A549 (cell line): ENCODE data around the gene INPP5B. TPM values are rescaled to one million over a fixed set of nuclear protein-coding genes. Genes with fewer than 3 reads are reported as not detected.

Source experiments
- ATAC-seq, 2 experiments: fragments of 200-7000 bp in 1 of 2; fragments of >200 bp in 1 of 2; cut with Nextera tagmentation in 1 of 2; cut with Tn5 transposase in 1 of 2; 3 replicates each; pipeline versions ENCODE4 v1.8.0 to v1.9.1; 2018 to 2020; ENCODE audit warnings: mild to moderate bottlenecking in 1 of 2, moderate library complexity in 1 of 2
- CTCF ChIA-PET: fragments of 300-600 bp; sonication (Branson Sonifier 250); formaldehyde crosslinking; extraction: SDS; loops from one replicate; lab custom pipeline; 2021; ENCODE audit warnings: antibody characterized with exemption, inconsistent platforms; lab: Yijun Ruan, JAX
- POLR2A ChIA-PET: fragments of 350-600 bp; formaldehyde crosslinking; extraction: SDS; loops from one replicate; lab custom pipeline; 2021; ENCODE audit warnings: antibody characterized with exemption, inconsistent platforms; lab: Yijun Ruan, JAX
- DNase-seq, 2 experiments: peaks; one replicate each; pipeline versions ENCODE4 v3.0.0 to v3.0.0-alpha.2; 2011 to 2016; ENCODE audit warnings: low read depth in 1 of 2, low spot score in 1 of 2
- FAIRE-seq: peaks from 2 replicates; lab custom pipeline; 2011; peaks lifted over from hg19 to GRCh38; lab: Jason Lieb, UNC
- H3K27ac ChIP-seq, 2 experiments: fragments of >200 bp; sonication (Bioruptor Twin); formaldehyde crosslinking; 3 replicates each; pipeline ENCODE4 v1.5.1; 2016 to 2017
- H3K4me1 ChIP-seq: fragments of >200 bp; sonication (Bioruptor Twin); formaldehyde crosslinking; 3 replicates; pipeline ENCODE4 v1.6.1; 2016
- H3K4me2 ChIP-seq: fragments of >200 bp; sonication (Bioruptor Twin); formaldehyde crosslinking; 3 replicates; pipeline ENCODE4 v1.6.1; 2016
- H3K4me3 ChIP-seq: fragments of >200 bp; sonication (Bioruptor Twin); formaldehyde crosslinking; 3 replicates; pipeline ENCODE4 v1.5.1; 2016
- H3K9me3 ChIP-seq: fragments of >200 bp; sonication (Bioruptor Twin); formaldehyde crosslinking; 3 replicates; pipeline ENCODE4 v1.6.1; 2016
- CHD2 ChIP-seq: fragments of 150-350 bp; IDR thresholded peaks from 2 replicates; pipeline ENCODE4 v1.6.1; 2014; ENCODE audit warnings: low read length; ENCODE audit not compliant: partially characterized antibody
- E2F6 ChIP-seq: IDR thresholded peaks from 2 replicates; pipeline ENCODE4 v1.6.1; 2012; ENCODE audit warnings: low read depth, borderline replicate concordance
- EHF ChIP-seq: fragments of 250-450 bp; sonication (Bioruptor Pico); IDR thresholded peaks from 2 replicates; pipeline ENCODE4 v1.5.0; 2020; ENCODE audit warnings: mild to moderate bottlenecking
- EHMT2 ChIP-seq: fragments of 200-600 bp; sonication (generic); IDR thresholded peaks from 2 replicates; pipeline ENCODE4 v1.6.1; 2016; ENCODE audit warnings: antibody characterized with exemption, low read depth, mild to moderate bottlenecking, moderate library complexity
- ESRRA ChIP-seq: fragments of 150-350 bp; IDR thresholded peaks from 2 replicates; pipeline ENCODE4 v1.6.1; 2014; ENCODE audit warnings: mild to moderate bottlenecking, low read length, borderline replicate concordance
- FOSL2 ChIP-seq, 2 experiments: fragments of 450-650 bp in 1 of 2; fragments of >200 bp in 1 of 2; sonication (Bioruptor Twin) in 1 of 2; formaldehyde crosslinking; IDR thresholded peaks; 2 replicates each; pipeline versions ENCODE4 v1.5.0 to v1.6.1; 2016 to 2020; ENCODE audit warnings: mild to moderate bottlenecking in 1 of 2, moderate library complexity in 1 of 2
- HDAC2 ChIP-seq: fragments of 200-600 bp; sonication (generic); IDR thresholded peaks from 2 replicates; pipeline ENCODE4 v1.6.1; 2016
- HES2 ChIP-seq: fragments of >200 bp; sonication (Bioruptor Twin); formaldehyde crosslinking; IDR thresholded peaks from 2 replicates; pipeline ENCODE4 v1.6.1; 2016
- HOXB13 ChIP-seq: fragments of 250-450 bp; sonication (Bioruptor Pico); IDR thresholded peaks from 2 replicates; pipeline ENCODE4 v1.5.0; 2020; ENCODE audit warnings: low read depth, mild to moderate bottlenecking, moderate library complexity
- JUN ChIP-seq, 2 experiments: fragments of >200 bp; sonication (Bioruptor Twin); formaldehyde crosslinking; IDR thresholded peaks; 2 replicates in 1 of 2; 3 replicates in 1 of 2; pipeline ENCODE4 v1.6.1; 2016 to 2017
- JUNB ChIP-seq: fragments of >200 bp; sonication (Bioruptor Twin); formaldehyde crosslinking; IDR thresholded peaks from 2 replicates; pipeline ENCODE4 v1.6.1; 2016
- KDM1A ChIP-seq: fragments of 200-600 bp; sonication (generic); IDR thresholded peaks from 2 replicates; pipeline ENCODE4 v1.6.1; 2016; ENCODE audit warnings: low read depth, mild to moderate bottlenecking
- KDM5A ChIP-seq: fragments of 200-600 bp; sonication (generic); IDR thresholded peaks from 2 replicates; pipeline ENCODE4 v1.6.1; 2016; ENCODE audit warnings: antibody characterized with exemption, mild to moderate bottlenecking
- MYC ChIP-seq: IDR thresholded peaks from 2 replicates; pipeline ENCODE4 v1.6.1; 2012; ENCODE audit warnings: mild to moderate bottlenecking, inconsistent platforms, low read length, improper control_type of control experiment, borderline replicate concordance
- NPAS2 ChIP-seq: fragments of 250-450 bp; sonication (Bioruptor Pico); IDR thresholded peaks from 2 replicates; pipeline ENCODE4 v1.8.0; 2022; ENCODE audit warnings: mild to moderate bottlenecking, moderate library complexity, borderline replicate concordance
- PBX3 ChIP-seq: IDR thresholded peaks from 2 replicates; pipeline ENCODE4 v1.6.1; 2012
- POLR2A ChIP-seq: IDR thresholded peaks from 2 replicates; pipeline ENCODE4 v1.6.1; 2012; ENCODE audit warnings: mild to moderate bottlenecking, low read length
- RCOR1 ChIP-seq: fragments of 150-350 bp; IDR thresholded peaks from 2 replicates; pipeline ENCODE4 v1.6.1; 2014; ENCODE audit warnings: antibody characterized with exemption, low read length, low read depth
- RNF2 ChIP-seq: fragments of 200-600 bp; sonication (generic); IDR thresholded peaks from 2 replicates; pipeline ENCODE4 v1.6.1; 2016; ENCODE audit warnings: low read depth, mild to moderate bottlenecking, antibody characterized with exemption, moderate library complexity, borderline replicate concordance
- SMC3 ChIP-seq: fragments of >200 bp; sonication (Bioruptor Twin); formaldehyde crosslinking; IDR thresholded peaks from 3 replicates; pipeline ENCODE4 v1.6.1; 2018; ENCODE audit warnings: inconsistent platforms
- SREBF2 ChIP-seq: fragments of 450-650 bp; IDR thresholded peaks from 2 replicates; pipeline ENCODE4 v1.6.1; 2014; ENCODE audit warnings: mild to moderate bottlenecking, moderate library complexity
- ZC3H11A ChIP-seq: fragments of 450-650 bp; IDR thresholded peaks from 2 replicates; pipeline ENCODE4 v1.6.1; 2014; ENCODE audit warnings: antibody characterized with exemption, mild to moderate bottlenecking
- ZFP36 ChIP-seq: fragments of 450-650 bp; IDR thresholded peaks from 2 replicates; pipeline ENCODE4 v1.6.1; 2014; ENCODE audit warnings: borderline replicate concordance; ENCODE audit not compliant: partially characterized antibody
- ZNF302 ChIP-seq: fragments of 250-450 bp; sonication (Bioruptor Pico); IDR thresholded peaks from 2 replicates; pipeline ENCODE4 v1.9.0; 2021; ENCODE audit warnings: inconsistent platforms, mild to moderate bottlenecking, moderate library complexity
- WGBS: methylation state at CpG from one replicate; pipeline ENCODE4 v1.1.6; 2017; ENCODE audit errors: missing lambda C conversion rate; 5-methylcytosine and 5-hydroxymethylcytosine counted together
- polyA plus RNA-seq, 4 experiments: library from polyadenylated mRNA; depleted of rRNA in 3 of 4; stranded (reverse); fragments of >200 nt; fragmentation: RNase III in 1 of 4; extraction: RNeasy Plus Mini Kit Qiagen cat#74134 plus additional on column Dnase treatment in 1 of 4; gene quantifications; 2 replicates in 3 of 4; 3 replicates in 1 of 4; pipeline ENCODE4 v1.2.3, GENCODE V29; 2011 to 2017
- TF ChIP-seq, protein P1 (sequence below): fragments of 200-600 bp; sonication (generic); IDR thresholded peaks from 2 replicates; pipeline ENCODE4 v1.6.1; 2016; ENCODE audit warnings: antibody characterized with exemption, mild to moderate bottlenecking, moderate library complexity

The INPP5B gene
- polyA plus RNA-seq, 2 of the 4 experiments (the other 2 are of a cell fraction): 4.9 to 11.1 TPM

GRCh38 chr1:37846647-37847339 lies 100.1 kb downstream of the INPP5B start:
- Histone ChIP-seq H3K9me3 (no peaks in the 10 kb centered on the region), H3K4me2 (no peak overlapping the region), H3K27ac (no peak overlapping the region), H3K4me1 (peaks cover 23% of the 10 kb centered on the region), H3K4me3 (no peak overlapping the region)
- no peak for ATAC-seq
- no peak for DNase-seq
- no peak for TF ChIP-seq NPAS2 (CRISPR knock-in tag)
- TF ChIP-seq MYC: no peak
- no peak for TF ChIP-seq ESRRA
- no peak for TF ChIP-seq POLR2A
- TF ChIP-seq KDM5A: no peak
- no peak for TF ChIP-seq SREBF2
- TF ChIP-seq E2F6: no peak
- TF ChIP-seq FOSL2 (IDR thresholded peaks at IDR 0.05): no peak
- TF ChIP-seq FOSL2 (CRISPR knock-in tag; IDR thresholded peaks at IDR 0.05): no peak
- no peak for TF ChIP-seq ZFP36
- TF ChIP-seq SMC3: no peak
- no peak for TF ChIP-seq JUN (IDR thresholded peaks at IDR 0.05)
- no peak for TF ChIP-seq RNF2
- no peak for TF ChIP-seq EHMT2
- ChIA-PET CTCF (interaction anchor here (0.6 to 2.8 kb wide), 3 partner anchors 13 to 140 kb away, joined by 3 to 15 read pairs (median 3); partner anchors contain the start of gene MTF1), POLR2A (interaction anchor here (1.2 to 1.4 kb wide), 2 partner anchors 13 kb away, joined by 3 to 4 read pairs; partner anchors contain the start of gene MTF1)
- FAIRE-seq: no peak
- 88% methylated on average over 4 of the region's 4 CpGs for WGBS

GRCh38 chr1:37845786-37846185 lies 101.1 kb downstream of the INPP5B start:
- H3K4me3 ChIP-seq: no peak overlapping the region
- no peak overlapping the region for H3K4me2 ChIP-seq
- ChIA-PET CTCF (interaction anchor here (1.2 to 2.8 kb wide), 2 partner anchors 10 to 14 kb away, joined by 3 to 15 read pairs; partner anchors contain the start of gene MTF1), POLR2A (interaction anchor here (1.2 kb wide), 1 partner anchor 14 kb away, joined by 3 read pairs; the partner anchor contains the start of gene MTF1)
- H3K4me1 ChIP-seq: peaks cover 23% of the 10 kb centered on the region
- FAIRE-seq: no peak
- TF ChIP-seq NPAS2 (CRISPR knock-in tag): no peak
- no peak for TF ChIP-seq KDM5A
- TF ChIP-seq JUNB: no peak
- TF ChIP-seq ZC3H11A: no peak
- TF ChIP-seq ZNF302: no peak
- no peak for TF ChIP-seq PBX3
- no peak for TF ChIP-seq FOSL2 (IDR thresholded peaks at IDR 0.05)
- TF ChIP-seq FOSL2 (CRISPR knock-in tag; IDR thresholded peaks at IDR 0.05): no peak
- TF ChIP-seq, all 56 proteins: peak for 0
- WGBS: 72% methylated on average over 3 of the region's 3 CpGs
- H3K27ac ChIP-seq: no peak overlapping the region
- no peaks in the 10 kb centered on the region for H3K9me3 ChIP-seq
- DNase-seq (no peak), ATAC-seq (no peak)

DNA sequence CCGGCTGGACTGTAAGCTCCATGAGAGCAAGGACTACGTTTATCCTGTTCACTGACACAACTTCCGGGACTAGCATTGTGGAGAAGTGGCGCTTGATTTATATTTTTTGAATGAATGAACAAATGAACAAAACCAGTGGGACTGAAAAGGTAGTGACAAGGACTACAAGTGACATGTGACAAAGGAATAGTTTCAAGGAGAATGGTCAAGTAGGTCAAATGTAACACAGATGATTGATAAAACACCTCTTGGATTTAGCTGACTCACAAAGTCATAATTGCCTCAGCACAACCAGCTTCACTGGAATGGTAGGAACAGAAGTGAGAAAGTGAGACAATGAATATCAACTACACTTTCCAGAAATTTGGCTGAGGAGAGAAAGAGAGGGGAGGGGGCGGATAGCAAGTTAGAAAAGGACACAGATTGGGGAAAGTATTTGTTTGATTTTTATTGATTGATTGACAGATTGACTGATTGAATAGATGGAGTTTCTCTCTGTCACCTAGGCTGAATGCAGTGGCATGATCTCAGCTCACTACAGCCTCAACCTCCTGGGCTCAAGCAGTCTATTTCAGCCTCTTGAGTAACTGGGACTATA lies 101.7 kb downstream of the INPP5B start:
- Histone ChIP-seq H3K4me2 (peak overlapping the region; percentile 50), H3K9me3 (no peaks in the 10 kb centered on the region), H3K4me3 (no peak overlapping the region), H3K4me1 (peaks cover 23% of the 10 kb centered on the region), H3K27ac (no peak overlapping the region)
- FAIRE-seq: no peak
- 51% methylated on average over 5 of the region's 5 CpGs for WGBS
- ATAC-seq: no peak
- no peak for TF ChIP-seq MYC
- TF ChIP-seq EHF (CRISPR knock-in tag): no peak
- no peak for TF ChIP-seq HOXB13 (CRISPR knock-in tag)
- no peak for TF ChIP-seq HDAC2
- TF ChIP-seq KDM1A: no peak
- no peak for TF ChIP-seq HES2
- TF ChIP-seq, protein P1, sequence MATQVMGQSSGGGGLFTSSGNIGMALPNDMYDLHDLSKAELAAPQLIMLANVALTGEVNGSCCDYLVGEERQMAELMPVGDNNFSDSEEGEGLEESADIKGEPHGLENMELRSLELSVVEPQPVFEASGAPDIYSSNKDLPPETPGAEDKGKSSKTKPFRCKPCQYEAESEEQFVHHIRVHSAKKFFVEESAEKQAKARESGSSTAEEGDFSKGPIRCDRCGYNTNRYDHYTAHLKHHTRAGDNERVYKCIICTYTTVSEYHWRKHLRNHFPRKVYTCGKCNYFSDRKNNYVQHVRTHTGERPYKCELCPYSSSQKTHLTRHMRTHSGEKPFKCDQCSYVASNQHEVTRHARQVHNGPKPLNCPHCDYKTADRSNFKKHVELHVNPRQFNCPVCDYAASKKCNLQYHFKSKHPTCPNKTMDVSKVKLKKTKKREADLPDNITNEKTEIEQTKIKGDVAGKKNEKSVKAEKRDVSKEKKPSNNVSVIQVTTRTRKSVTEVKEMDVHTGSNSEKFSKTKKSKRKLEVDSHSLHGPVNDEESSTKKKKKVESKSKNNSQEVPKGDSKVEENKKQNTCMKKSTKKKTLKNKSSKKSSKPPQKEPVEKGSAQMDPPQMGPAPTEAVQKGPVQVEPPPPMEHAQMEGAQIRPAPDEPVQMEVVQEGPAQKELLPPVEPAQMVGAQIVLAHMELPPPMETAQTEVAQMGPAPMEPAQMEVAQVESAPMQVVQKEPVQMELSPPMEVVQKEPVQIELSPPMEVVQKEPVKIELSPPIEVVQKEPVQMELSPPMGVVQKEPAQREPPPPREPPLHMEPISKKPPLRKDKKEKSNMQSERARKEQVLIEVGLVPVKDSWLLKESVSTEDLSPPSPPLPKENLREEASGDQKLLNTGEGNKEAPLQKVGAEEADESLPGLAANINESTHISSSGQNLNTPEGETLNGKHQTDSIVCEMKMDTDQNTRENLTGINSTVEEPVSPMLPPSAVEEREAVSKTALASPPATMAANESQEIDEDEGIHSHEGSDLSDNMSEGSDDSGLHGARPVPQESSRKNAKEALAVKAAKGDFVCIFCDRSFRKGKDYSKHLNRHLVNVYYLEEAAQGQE: no peak
- TF ChIP-seq FOSL2 (IDR thresholded peaks at IDR 0.05): no peak
- TF ChIP-seq FOSL2 (CRISPR knock-in tag; IDR thresholded peaks at IDR 0.05): no peak
- no peak for TF ChIP-seq CHD2
- no peak for TF ChIP-seq RCOR1
- CTCF ChIA-PET: interaction anchor here (0.6 to 1.2 kb wide), 2 partner anchors 9 to 15 kb away, joined by 3 read pairs; no protein-coding TSS in a partner anchor
- DNase-seq: no peak
- POLR2A ChIA-PET: no interaction called here
